ENCODE results near the gene SLC27A2.

Gene SLC27A2

DNA sequence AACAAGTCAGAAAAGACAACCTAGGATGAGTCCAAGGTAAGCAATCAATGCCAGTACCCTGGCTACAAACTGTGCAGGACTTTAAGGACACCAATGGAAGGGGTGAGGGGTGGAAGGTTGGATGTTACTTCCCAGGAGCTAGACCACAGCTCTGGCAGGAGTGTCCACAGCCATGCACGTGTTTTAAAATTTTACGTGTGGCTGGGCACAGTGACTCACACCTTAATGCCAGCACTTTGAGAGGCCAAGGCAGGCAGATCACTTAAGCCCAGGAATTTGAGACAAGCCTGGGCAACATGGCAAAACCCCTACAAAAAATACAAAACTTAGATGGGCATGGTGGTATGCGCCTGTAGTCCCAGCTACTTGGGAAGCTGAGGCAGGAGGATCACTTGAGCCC is 98.3 kb downstream of the SLC27A2 start:
- TF ChIP-seq, protein P1, sequence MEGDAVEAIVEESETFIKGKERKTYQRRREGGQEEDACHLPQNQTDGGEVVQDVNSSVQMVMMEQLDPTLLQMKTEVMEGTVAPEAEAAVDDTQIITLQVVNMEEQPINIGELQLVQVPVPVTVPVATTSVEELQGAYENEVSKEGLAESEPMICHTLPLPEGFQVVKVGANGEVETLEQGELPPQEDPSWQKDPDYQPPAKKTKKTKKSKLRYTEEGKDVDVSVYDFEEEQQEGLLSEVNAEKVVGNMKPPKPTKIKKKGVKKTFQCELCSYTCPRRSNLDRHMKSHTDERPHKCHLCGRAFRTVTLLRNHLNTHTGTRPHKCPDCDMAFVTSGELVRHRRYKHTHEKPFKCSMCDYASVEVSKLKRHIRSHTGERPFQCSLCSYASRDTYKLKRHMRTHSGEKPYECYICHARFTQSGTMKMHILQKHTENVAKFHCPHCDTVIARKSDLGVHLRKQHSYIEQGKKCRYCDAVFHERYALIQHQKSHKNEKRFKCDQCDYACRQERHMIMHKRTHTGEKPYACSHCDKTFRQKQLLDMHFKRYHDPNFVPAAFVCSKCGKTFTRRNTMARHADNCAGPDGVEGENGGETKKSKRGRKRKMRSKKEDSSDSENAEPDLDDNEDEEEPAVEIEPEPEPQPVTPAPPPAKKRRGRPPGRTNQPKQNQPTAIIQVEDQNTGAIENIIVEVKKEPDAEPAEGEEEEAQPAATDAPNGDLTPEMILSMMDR (IDR thresholded peaks at IDR 0.05; ENCODE audit: borderline replicate concordance, control extremely low read depth, extremely low read depth, insufficient read depth, missing control alignments): no peak
- no peak for DNase-seq (ENCODE audit: low spot score)
- in situ Hi-C loops (cut with MboI; ENCODE audit: low sequenced_read_pairs, unreplicated experiment): no loop called here

DNA sequence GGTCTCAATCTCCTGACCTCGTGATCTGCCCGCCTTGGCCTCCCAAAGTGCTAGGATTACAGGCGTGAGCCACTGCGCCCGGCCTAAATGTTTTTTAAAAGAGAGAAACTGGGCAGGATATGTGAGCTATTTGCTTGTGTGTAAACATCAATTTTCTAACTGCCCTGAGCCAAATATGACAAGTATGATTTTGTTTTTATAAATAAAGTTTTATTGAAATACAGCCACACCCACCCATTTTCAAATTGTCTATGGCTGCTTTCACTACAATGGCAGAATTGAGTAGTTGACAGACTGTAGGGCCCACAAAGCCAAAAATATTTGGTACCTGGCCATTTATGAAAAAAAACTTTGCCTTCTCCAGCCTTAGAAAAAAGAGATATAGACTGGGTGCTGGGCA is 99.4 kb downstream of the SLC27A2 start:
- TF ChIP-seq, protein P1 (IDR thresholded peaks at IDR 0.05; ENCODE audit: borderline replicate concordance, control extremely low read depth, extremely low read depth, insufficient read depth, missing control alignments): no peak
- in situ Hi-C loops (cut with MboI; ENCODE audit: low sequenced_read_pairs, unreplicated experiment): no loop called here
- no peak for DNase-seq (ENCODE audit: low spot score)

Measured in GM13976 (cell line).